ENCODE results near the gene DDX6. TPM values are rescaled to one million over a fixed set of nuclear protein-coding genes. Genes with fewer than 3 reads are reported as not detected.

Gene DDX6
- total RNA-seq, 1 donor from 2014 or later: 71.0 TPM

- no peak for DNase-seq (ENCODE audit: low read depth in 2 of 2)
These were observed 85.7 kb downstream of the DDX6 start for GRCh38 chr11:118705111-118705741.

- DNase-seq (ENCODE audit: low read depth in 2 of 2): no peak
These were observed 87.3 kb downstream of the DDX6 start for GRCh38 chr11:118703563-118704106.

GRCh38 chr11:118699506-118700220, 91.3 kb downstream of the DDX6 start:
- DNase-seq (ENCODE audit: low read depth in 2 of 2): no peak

Other genes starting within 250 kb of the DDX6 start
- gene IFT46, start 225.2 kb downstream of the DDX6 start, total RNA-seq: 13.7 and 15.7 TPM in 2 replicates
- 62.5 and 63.9 TPM in 2 replicates for gene ARCN1, start 218.8 kb downstream of the DDX6 start, total RNA-seq
- 14.9 and 25.7 TPM in 2 replicates for gene PHLDB1, start 183.5 kb downstream of the DDX6 start, total RNA-seq
- not detected in 2 replicates for gene TREH, start 111.5 kb downstream of the DDX6 start, total RNA-seq
- gene CXCR5, start 92.7 kb upstream of the DDX6 start, total RNA-seq: not detected in 2 replicates
- 4.6 and 5.9 TPM in 2 replicates for gene BCL9L, start 134.8 kb upstream of the DDX6 start, total RNA-seq
- not detected in 2 replicates for gene UPK2, start 165.1 kb upstream of the DDX6 start, total RNA-seq
- gene FOXR1, start 180.6 kb upstream of the DDX6 start, total RNA-seq: not detected in 2 replicates
- gene CENATAC, start 207.0 kb upstream of the DDX6 start, total RNA-seq: 4.4 and 8.5 TPM in 2 replicates
- gene RPS25, start 227.2 kb upstream of the DDX6 start, total RNA-seq: 413 and 578 TPM in 2 replicates
- 73.2 and 89.8 TPM in 2 replicates for gene TRAPPC4, start 227.6 kb upstream of the DDX6 start, total RNA-seq
- gene SLC37A4, start 239.7 kb upstream of the DDX6 start, total RNA-seq: 9.9 and 10.2 TPM in 2 replicates